Germinal center (tissue), 1 donor: ENCODE measurements around the gene SHISA8.
A peak's percentile ranks its signal among the peaks of the same experiment; 100 is the strongest.
"Not testable (repeated sequence)": the region's sequence is repeated elsewhere in the genome, so short reads cannot be mapped to it uniquely, and the experiment has no call there.

Source experiments
- DNase-seq: peaks from one replicate; pipeline ENCODE4 v3.0.0; 2012; ENCODE audit warnings: mixed read lengths, low spot score

The SHISA8 gene

DNA sequence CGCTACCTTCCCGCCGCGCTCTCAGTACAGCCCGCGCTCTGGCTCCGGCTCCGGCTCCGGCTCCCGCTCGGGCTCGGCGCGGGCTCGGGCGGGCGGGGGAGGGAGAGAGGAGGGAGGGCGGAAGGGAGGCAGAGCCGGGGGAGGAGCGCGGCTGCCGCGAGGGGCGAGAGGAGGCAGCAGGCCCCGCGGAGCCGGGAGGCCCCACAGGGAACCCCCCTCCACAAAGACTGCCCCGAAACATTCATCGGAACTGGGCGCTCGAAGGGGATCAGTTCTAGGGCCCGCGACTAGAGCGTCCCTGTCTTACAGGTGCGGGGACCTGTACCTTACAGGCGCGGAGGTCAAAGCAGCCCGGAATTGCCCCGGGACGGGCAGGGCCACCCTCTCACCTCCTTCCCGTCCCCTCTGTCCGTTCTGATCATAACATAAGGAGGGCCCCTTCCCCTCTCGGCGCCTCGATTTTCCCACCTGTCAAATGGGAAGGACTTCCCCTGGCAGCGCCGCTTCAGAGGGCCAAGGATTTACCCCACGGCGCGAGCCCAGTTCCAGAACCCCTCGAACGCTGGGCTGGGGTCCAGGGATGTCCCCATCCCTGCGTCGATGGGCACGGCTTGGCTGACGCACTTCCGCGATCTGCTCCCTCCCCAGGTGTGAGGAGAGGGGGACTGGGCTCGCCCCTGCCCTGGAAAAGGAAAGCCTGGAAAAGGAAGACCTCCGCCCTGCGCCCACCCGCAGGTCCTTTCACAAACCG, at the start of gene SHISA8:
Gene SHISA8, minus strand, starts transcription at position 40 of the 751 bp plus-strand sequence. CDS start 407 bp downstream, outside the sequence.
- peak; percentile 74 for DNase-seq

DNA sequence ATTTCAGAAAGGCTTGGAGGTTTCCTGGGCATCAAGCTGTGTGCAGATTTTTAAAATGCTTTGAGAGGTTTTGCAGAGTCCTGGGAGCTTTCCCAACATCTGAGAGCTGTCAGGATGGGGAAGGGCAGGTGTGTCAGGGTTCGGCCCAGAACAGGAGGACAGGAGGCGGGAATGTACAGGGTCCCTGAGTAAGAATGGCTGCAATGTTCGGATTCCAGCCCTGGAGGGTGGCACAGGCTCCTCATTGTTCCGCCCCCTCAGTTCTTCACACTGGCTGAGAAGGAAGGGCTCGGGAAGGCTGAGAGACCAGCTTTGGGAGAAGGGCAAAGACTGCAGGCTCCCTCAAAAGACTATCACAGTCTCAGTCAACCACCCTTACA, 49.2 kb upstream of the SHISA8 start:
- no peak for DNase-seq

DNA sequence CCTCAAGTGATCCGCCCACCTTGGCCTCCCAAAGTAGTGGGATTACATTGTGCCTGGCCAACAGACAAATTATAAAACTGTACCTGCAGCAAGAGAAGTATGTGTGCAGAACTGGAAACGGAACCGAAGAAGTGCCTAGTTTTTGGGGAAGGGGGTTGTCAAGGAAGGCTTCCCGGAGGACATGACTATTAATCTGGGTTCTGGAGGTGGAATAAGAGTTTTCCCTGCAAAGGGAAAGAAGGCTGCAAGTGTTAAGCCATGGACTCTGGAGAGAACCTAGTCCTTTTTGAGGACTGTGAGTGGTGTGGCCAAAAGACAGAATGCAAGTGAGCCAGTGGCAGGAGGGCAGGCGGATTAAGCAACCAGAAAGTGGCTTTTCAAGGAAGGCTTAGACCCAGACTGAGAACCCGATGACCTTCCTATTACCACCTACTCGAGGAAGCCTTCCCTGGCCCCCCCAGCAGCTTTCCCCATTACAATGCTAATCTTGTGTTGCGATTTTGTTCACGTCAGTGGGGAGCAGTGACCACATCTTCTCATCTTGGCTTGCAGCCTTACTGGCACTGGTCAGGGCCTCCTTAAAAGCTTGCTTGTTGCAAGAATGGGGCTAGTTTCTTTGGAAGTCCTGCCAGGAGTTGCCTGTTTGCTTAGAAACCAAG, 48.7 kb upstream of the SHISA8 start:
- DNase-seq = no peak

DNA sequence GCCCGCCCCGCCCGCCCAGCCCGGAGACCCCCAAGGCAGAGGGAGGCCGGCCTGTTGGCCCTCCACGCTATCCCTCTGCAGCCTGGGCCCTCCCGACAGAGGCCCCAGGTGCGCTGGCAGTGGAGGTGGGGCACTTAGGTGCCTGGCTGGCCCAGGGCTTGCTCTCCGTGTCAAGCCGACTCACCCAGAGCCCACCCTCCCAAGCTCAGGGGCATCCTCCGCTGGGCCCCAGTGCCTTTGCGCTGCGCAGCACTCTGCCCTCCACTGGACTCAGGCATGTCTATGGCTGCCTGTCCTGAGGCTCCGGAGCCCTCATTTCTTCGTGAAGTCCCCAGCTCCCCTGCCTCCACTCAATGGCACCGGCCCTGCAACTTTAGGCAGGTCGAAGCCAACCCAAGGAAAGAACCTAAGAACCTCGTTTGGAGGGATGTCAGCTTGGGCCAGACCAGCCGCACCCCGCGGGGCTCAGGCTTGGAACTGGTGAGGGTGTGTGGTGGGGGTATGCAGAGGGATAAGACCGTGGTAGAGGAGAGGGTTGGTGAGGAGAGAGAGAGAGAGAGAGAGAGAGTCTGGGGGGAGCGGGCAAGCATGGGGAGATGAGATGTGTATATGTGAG, 43.2 kb upstream of the SHISA8 start:
- DNase-seq = no peak

DNA sequence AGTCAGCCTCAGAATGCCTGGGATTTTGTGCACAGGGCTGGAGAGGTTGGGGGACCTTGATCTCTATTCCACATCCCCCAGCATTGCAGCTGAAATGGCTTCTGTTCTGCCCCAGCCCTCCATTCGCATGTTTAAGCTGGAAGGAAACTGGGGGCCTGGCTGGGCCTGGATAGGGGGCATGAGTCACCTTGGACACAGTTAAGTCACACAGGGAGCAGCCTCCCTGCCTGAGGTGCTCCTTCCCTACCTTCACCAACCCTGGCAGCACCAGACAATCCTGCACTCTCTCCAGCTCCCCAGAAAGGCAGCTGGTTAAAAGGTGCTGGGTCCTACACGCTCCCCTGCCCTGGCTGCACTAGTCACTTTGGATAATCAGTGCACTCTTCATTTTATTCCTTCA, 37.8 kb upstream of the SHISA8 start:
- no peak for DNase-seq

DNA sequence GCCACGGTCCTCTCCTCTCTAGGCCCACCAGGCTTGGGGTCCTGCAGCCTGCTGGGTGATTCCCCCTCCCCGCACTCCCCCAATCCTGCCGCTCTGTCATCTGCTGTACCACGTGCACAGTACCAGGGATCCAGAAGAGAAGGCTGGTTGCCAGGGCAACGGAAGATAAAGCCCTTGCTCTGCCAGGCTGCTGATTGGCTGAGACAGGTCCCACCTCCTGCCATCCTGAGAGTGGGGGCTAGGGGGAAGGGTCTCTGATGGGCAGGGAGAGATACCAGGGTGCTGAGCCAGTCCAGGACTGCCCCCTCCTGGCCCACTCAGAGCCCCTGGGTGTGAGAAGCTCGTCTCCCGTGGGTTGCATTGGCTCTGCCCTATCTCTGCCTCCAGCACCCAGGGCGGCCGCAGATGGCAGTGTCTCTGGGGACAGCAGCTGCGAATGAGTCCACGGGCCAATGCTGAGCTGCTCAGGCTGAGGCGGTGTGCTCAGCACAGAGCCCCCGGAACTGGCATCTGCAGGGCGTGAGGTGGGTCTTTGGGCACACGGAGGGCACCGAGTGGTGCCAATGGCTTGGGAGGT, 37.1 kb upstream of the SHISA8 start, which contains the start of gene SMIM45:
Gene SMIM45, plus strand, starts transcription at position 253 of the 577 bp plus-strand sequence.
- peak; percentile 73 for DNase-seq

DNA sequence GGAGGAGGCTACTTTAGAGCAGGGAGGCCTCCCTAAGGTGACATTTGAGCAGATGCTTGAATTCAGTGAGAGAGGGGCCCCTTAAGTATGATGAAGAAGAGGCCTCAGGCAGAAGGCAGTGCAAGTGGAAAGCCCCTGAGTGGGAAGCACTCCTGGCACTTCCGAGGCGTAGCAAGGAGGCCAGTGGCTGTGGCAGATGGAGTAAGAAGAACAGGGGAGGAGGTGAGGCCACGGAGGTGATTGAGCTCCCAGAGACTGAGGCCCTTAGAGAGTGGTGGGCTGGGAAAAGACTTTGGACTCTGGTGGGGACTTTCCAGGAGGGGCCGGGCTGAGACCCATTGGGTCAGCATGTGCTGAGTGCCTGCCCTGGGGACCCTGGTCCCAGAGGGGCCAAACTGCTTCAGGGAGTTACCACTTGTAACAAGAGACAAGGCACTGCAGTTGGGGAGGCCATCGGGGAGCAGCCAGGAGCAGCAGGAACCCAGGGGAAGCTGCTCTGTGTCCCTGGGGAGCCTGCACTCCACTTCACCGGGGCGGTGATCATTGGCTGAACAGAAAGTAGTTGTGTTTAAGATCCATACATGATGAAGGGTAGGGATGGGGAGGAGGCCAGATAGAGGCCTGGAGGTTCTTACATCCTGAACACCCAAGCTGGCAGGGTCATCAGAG, 34.6 kb upstream of the SHISA8 start:
- no peak for DNase-seq

DNA sequence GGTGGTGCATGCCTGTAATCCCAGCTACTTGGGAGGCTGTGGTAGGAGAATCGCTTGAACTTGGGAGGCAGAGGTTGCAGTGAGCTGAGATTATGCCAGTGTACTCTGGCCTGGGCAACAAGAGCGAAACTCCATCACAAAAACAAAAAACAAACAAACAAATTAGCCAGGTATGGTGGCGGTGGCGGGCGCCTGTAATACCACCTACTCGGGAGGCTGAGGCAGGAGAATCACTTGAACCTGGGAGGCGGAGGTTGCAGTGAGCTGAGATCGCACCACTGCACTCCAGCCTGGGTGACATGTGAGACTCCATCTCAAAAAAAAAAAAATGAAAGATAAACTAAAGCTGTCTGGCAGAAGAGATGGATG, 34.0 kb upstream of the SHISA8 start:
- DNase-seq = not testable (repeated sequence)

DNA sequence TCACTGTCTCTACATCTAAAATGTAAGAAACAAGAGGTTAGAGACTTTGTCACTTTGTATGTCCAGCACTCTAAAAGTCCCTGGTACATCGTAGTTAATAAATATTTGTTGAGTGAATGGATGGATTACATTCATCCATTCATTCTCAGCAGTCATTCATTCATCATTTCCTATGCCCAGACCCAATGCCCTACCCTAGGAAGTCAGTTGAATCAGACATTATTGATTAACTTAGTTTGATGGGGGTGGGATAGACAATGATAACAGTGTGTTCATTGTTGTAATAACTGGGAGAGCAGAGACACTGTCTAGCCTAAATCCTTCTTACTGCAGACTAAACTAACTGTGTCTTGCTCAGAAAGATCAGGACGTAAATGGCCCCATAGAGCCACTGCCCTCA, 33.3 kb upstream of the SHISA8 start:
- no peak for DNase-seq

DNA sequence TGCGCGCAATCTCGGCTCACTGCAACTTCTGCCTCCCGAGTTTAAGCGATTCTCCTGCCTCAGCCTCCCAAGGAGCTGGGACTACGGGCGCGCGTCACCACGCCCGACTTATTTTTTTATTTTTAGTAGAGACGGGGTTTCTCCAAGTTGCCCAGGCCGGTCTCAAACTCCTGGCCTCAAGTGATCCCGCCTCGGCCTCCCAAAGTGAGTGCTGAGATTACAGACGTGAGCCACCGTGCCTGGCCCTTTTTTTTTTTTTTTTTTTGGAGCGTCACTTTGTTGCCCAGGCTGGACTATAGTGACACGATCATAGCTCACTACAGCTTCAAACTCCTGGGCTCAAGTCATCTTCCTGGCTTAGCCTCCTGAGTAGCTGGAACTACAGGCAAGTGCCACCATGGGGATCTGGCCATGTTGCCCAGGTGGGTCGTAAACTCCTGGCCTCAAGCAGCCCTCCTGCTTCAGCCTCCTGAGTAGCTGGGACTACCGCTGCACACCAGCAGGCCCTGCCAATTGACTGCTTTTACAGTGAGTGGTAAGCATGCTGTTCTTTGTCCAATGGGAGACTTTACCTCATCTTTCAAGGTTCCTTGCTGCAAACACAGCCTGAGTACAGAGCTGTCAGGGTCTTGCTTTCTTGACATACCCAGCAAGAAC, 32.7 kb upstream of the SHISA8 start:
- no peak for DNase-seq

DNA sequence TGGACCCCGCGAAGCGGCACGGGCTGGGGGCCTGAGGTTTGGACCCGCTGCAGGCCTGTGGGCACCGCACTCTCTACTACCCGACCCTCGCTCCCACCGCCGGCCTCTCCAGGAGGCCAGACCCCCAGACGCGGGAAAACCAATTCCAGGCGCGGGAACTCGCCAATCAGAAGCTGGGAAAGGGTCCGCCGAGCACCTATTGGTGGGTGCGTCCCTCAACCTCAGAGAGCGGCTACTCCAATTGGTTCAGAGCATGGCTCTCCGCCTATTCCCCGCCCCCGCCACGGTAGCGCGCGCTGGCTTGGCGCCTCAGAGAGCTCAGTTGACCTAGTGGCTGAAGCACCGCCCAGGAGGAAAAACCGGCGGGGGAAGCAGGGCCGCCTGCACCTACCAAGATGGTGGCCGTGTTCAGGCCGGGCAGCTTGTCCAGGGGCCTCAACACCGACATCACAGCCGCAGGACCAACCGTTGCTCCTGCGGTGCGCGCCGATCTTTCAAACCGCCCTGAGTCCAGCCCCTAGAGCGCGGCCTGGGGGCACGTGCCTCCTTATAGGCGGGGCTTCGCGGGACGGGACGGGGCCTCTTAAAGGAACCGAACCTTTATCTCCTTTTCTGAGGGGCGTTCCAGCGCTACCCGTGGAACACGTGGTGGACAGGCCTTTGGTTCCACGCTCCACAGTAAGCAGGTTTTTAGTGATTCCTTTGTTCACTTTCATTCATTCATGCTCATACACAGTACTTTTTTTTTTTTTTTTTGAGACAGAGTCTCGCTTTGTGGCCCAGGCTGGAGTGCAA, 32.0 kb upstream of the SHISA8 start, which contains the start of gene CENPM:
Gene CENPM, minus strand, starts transcription at position 524 of the 795 bp plus-strand sequence. Its CDS starts 76 bp downstream, at position 448.
- DNase-seq = peak; percentile 87

DNA sequence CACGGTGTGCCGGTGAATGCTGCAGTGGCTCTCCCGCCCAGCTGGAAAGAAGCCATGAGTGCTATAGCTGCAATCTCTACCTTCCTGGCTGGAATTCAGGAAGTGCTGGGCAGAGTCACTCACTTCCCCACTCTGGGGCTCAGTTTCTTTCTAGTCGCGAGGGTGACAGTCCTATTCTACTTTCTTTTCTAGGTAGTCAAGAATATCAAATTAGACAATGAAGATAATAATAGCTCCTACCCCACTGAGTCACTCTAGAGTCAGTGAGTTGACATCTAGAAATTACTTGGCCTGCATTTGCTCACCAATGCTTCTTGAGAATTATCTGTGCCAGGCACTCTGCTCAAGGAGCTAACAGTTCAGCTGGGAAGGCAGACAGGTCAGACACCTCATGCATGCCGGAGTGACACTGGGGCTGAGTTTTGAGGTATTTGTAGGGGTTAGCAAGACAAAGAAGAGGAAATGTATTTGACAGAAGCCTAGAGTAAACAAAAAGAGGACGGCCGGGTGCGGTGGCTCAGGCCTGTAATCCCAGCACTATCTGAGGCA, 28.9 kb upstream of the SHISA8 start:
- no peak for DNase-seq

DNA sequence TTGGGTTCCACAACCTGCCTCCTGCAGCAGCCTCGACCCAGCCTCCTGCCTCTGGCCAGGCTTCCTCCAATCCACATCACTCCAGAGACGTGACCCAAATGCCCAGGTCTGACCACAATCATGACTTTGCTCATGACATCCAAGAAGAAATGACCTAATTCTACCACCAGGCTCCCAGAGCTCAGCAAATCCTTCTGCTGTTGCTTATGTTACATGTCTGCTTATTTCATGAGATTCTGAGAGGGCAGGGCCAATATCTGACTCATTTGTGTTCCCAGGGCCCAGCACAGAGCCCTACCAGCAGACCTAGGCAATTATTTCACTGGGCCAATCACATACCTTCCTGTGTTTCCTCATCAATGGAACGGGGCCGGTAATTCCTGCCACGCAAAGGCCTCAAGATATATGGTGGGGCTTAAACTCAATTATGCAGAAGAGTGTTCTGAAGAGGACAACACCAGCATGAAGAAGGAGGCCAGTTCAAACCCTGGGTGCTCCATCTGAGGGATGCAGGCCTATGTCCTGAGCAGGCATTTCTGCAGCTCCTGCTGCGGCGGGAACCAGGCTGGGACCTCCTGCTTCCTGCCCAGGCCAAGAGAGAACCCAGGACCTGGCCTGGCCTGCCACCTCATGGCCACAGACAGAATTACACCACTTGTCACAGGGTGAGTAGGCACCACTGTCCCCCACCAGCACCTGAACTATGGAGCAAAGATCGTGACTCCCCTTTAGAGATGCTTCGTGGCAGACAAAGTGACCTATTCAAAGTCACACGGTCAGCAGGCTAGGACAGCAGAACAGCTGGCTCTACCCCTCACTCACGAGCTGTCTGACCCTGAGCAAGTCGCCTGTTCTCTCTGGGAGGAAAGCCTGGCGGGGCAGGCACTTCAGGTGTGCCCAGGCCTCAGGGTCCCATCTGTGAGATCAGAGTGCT, 26.2 kb upstream of the SHISA8 start:
- peak; percentile 82 for DNase-seq

DNA sequence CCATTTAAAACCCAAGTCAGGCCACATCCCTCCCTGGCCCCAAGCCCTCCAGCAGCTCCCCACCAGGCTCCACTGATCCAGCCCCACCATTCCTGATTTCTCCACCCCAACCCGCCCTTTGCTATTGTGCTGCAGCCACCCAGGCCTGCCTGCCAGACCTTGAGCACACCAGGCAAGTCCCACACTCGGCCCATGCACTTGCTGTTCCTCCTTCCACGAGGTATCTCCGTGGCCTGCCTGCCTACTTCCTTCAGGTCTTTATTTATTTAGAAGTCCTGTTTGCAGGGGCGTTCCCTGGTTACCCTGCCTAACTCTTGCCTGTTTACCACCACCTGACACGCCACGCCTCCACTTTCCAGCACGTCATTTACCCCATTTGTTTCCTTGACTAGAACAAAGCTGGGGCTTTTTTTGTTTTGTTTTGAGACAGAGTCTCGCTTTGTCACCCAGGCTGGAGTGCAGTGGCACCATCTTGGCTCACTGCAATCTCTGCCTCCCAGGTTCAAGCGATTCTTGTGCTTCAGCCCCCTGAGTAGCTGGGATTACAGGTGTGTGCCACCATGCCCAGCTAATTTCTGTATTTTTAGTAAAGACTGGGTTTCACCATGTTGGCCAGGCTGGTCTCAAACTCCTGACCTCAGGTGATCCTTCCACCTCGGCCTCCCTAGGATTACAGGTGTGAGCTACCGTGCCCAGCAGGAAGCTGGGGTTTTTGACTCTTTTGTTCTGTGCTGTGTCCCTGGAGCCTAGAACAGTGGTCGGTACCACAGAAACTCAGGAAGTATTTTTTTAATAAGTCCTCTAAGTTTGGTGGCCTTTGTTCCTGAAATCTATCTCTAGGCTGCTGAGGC, 25.3 kb upstream of the SHISA8 start:
- peak; percentile 86 for DNase-seq

DNA sequence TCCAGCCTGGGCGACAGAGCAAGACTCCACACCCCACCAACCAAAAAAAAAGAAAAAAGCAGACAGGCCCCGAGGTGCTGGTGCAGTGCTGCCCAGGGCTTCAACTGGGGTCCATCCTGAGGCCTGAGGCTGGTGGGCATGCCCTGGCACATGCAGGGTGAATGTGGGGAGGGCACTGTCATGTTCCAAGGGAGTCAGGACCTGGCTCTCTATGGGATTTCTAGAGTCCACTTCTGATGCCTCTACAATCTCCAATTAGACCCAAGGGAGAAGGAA, 22.0 kb upstream of the SHISA8 start:
- DNase-seq = no peak

DNA sequence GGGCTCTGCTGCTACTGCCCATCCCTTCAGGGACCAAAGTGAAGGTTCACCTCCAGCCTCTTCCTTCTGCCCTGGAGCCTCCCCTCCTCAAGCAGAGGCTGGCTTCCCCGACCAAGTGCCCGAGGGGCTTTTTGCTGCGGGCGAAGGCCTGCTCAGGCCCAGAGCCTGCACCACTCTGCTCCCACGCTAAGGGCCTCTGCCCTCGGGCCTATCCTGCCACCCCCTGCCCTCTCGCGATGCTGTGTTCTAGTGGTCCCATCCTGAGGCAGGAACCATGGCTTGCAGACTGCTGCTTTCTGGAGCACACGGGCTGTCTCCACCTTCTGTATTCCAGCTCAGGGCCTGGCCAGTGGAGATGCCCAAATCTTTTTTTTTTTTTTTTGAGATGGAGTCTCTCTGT, 20.6 kb upstream of the SHISA8 start:
- DNase-seq = no peak

DNA sequence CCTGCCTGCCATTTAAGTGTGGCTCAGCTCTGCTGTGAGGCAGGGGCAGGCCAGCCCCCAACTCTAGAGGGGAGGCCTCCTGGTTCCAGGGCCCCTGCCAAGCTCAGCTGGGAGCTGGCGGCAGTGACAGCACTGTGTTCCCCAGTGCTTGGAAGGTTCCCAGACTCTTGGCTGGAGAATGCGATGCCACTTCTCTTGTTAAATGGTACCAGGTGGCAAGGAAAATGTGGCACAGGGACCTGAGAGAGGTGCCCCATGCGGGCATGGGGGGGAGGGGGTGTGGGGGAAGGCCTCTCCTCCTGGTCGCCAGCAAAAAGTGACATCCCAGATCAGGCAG, 20.1 kb upstream of the SHISA8 start:
- no peak for DNase-seq

DNA sequence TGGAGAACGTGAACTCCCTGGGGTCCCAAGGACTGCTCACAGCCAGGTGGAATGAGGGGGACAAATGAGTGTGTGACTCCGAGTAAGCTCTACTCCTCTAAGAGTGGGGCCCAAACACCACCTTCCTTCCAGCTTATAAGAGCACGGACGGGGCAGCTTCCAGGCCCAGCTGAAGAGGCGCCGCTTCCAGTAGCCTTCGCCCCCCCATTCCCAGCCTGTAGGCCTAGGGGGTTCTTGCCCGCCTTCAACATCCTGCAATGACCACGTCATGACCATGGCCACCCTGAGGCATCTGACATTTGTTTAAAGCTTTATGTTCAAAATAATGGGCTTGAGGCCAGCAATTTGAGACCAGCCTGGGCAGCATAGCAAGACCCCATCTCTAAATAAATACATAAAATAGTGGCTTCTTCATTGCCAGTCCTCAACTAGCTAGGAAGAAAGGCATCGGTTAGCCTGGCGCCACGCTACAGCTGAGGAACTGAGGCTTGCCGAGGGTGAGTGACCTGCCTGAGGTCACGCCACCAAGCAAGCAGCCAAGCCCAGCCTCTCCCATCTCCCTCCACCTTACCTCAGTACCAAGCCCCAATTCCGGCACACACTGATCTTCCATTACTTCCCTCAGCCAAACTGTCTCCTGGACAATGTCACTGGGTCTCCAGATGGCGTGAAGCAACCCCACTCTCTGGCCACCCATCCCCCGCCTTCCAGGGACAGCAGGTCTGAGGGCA, 19.6 kb upstream of the SHISA8 start:
- DNase-seq = no peak
